Stimulated activated CD4-positive, alpha-beta T cell treated with anti-CD3 and anti-CD28 coated beads, Interleukin-12 subunit alpha, Interleukin-12 subunit beta, amount 100 ng/mL, for 24 hours (primary cell): Measurements from ENCODE around the gene TMEM247.
"Not testable (repeated sequence)": the region's sequence is repeated elsewhere in the genome, so short reads cannot be mapped to it uniquely, and the experiment has no call there.

Source experiments
- DNase-seq, 2 experiments: peaks; one replicate each; pipeline ENCODE4 v3.0.0-alpha.2; 2020; ENCODE audit warnings: low read depth in 2 of 2

TMEM247 gene

GRCh38 chr2:46458763-46459500 lies 20.4 kb upstream of the TMEM247 start:
- DNase-seq = no peak

- DNase-seq = no peak
Measured at GRCh38 chr2:46459694-46460093, 19.7 kb upstream of the TMEM247 start.

- no peak for DNase-seq
Measured at GRCh38 chr2:46460241-46460921, 19.0 kb upstream of the TMEM247 start.

GRCh38 chr2:46461011-46461674 lies 18.2 kb upstream of the TMEM247 start:
- peak; percentile 38 to 67 for DNase-seq

- DNase-seq = no peak
Measured at GRCh38 chr2:46461709-46462171, 17.6 kb upstream of the TMEM247 start.

GRCh38 chr2:46462936-46463335 lies 16.4 kb upstream of the TMEM247 start:
- no peak for DNase-seq

GRCh38 chr2:46469116-46469515 lies 10.2 kb upstream of the TMEM247 start:
- no peak for DNase-seq

GRCh38 chr2:46469700-46470099 lies 9.7 kb upstream of the TMEM247 start:
- DNase-seq = no peak

GRCh38 chr2:46470114-46470628 lies 9.2 kb upstream of the TMEM247 start:
- no peak for DNase-seq

GRCh38 chr2:46471019-46471583 lies 8.3 kb upstream of the TMEM247 start:
- no peak for DNase-seq

GRCh38 chr2:46471697-46472096 lies 7.7 kb upstream of the TMEM247 start:
- DNase-seq = no peak

GRCh38 chr2:46472165-46472564 lies 7.2 kb upstream of the TMEM247 start:
- not testable (repeated sequence) for DNase-seq

GRCh38 chr2:46477462-46477861 lies 1.9 kb upstream of the TMEM247 start:
- DNase-seq = not testable (repeated sequence)

GRCh38 chr2:46477925-46478324 lies 1.4 kb upstream of the TMEM247 start:
- DNase-seq = no peak

GRCh38 chr2:46480562-46480961 lies 1.2 kb downstream of the TMEM247 start:
- no peak for DNase-seq

- DNase-seq = no peak
Measured at GRCh38 chr2:46481198-46482193, 2.1 kb downstream of the TMEM247 start.

- no peak for DNase-seq
Measured at GRCh38 chr2:46482490-46482889, 3.1 kb downstream of the TMEM247 start.

GRCh38 chr2:46485002-46485401 lies 5.6 kb downstream of the TMEM247 start:
- DNase-seq = no peak

GRCh38 chr2:46486436-46486835 lies 7.1 kb downstream of the TMEM247 start:
- no peak for DNase-seq

- no peak for DNase-seq
Measured at GRCh38 chr2:46487667-46488335, 8.4 kb downstream of the TMEM247 start.
